MM.1S (cell line): Measurements from ENCODE around the gene CLCA2.

Source experiments
- EZH2 ChIP-seq: fragments of 300-600 bp; sonication (generic); optimal IDR thresholded peaks from 2 replicates; pipeline ENCODE3; 2017; ENCODE audit warnings: low read depth, mild to moderate bottlenecking, antibody characterized with exemption, low read length, mixed read lengths
- EZH2phosphoT487 ChIP-seq: fragments of 300-600 bp; sonication (generic); IDR thresholded peaks from 2 replicates; pipeline ENCODE4 v1.6.1; 2018; ENCODE audit warnings: antibody characterized with exemption, low read length
- TF ChIP-seq, protein P1 (sequence below): fragments of 300-600 bp; sonication (generic); IDR thresholded peaks from 2 replicates; pipeline ENCODE4 v1.5.1; 2016; ENCODE audit warnings: antibody characterized with exemption, low read length, mixed read lengths

DNA sequence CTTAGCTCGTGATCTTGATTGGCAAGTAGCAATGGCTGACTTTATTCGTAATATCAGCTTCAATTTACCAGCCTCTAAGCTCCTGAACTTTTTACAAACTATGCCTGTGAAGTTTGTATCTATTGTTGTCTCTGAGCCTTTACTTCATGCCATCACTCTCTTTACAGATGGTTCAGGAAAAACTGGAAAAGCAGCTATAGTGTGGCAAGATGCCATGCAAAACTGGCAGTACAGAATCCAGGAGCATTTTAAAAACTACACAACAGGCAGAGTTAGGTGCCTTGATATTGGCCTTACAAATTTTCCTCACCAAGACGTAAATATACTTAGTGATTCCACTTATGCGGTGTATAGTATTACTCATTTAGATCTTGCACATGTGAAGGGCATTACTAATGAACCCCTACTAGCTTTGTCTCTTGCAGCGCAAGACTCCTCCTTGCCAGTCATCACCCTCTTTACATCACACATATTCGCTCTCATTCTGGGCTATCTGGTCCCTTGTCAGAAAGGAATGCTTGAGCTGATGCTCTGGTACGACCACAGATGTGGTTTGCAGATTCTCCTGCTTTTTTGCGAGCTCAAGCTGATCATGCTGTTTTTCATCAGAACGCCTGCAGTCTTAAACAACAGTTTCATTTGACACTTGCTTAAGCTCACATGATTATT, 81.1 kb downstream of the CLCA2 start:
- TF ChIP-seq EZH2: no peak
- TF ChIP-seq, protein P1, sequence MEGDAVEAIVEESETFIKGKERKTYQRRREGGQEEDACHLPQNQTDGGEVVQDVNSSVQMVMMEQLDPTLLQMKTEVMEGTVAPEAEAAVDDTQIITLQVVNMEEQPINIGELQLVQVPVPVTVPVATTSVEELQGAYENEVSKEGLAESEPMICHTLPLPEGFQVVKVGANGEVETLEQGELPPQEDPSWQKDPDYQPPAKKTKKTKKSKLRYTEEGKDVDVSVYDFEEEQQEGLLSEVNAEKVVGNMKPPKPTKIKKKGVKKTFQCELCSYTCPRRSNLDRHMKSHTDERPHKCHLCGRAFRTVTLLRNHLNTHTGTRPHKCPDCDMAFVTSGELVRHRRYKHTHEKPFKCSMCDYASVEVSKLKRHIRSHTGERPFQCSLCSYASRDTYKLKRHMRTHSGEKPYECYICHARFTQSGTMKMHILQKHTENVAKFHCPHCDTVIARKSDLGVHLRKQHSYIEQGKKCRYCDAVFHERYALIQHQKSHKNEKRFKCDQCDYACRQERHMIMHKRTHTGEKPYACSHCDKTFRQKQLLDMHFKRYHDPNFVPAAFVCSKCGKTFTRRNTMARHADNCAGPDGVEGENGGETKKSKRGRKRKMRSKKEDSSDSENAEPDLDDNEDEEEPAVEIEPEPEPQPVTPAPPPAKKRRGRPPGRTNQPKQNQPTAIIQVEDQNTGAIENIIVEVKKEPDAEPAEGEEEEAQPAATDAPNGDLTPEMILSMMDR: no peak
- no peak for TF ChIP-seq EZH2phosphoT487
